H54 (cell line): ENCODE data around the gene GLUL.
"Not testable (repeated sequence)": the region's sequence is repeated elsewhere in the genome, so short reads cannot be mapped to it uniquely, and the experiment has no call there.

Source experiments
- DNase-seq: peaks from one replicate; pipeline ENCODE4 v3.0.0; 2011; ENCODE audit warnings: low spot score, mixed read lengths; ENCODE audit not compliant: insufficient read length
- FAIRE-seq: peaks from 3 replicates; lab custom pipeline; 2011; peaks lifted over from hg19 to GRCh38; lab: Jason Lieb, UNC
- POLR2A ChIP-seq: IDR thresholded peaks from 2 replicates; pipeline ENCODE4 v1.6.1; 2011; ENCODE audit warnings: low read depth, mild to moderate bottlenecking, low read length

The GLUL gene

DNA sequence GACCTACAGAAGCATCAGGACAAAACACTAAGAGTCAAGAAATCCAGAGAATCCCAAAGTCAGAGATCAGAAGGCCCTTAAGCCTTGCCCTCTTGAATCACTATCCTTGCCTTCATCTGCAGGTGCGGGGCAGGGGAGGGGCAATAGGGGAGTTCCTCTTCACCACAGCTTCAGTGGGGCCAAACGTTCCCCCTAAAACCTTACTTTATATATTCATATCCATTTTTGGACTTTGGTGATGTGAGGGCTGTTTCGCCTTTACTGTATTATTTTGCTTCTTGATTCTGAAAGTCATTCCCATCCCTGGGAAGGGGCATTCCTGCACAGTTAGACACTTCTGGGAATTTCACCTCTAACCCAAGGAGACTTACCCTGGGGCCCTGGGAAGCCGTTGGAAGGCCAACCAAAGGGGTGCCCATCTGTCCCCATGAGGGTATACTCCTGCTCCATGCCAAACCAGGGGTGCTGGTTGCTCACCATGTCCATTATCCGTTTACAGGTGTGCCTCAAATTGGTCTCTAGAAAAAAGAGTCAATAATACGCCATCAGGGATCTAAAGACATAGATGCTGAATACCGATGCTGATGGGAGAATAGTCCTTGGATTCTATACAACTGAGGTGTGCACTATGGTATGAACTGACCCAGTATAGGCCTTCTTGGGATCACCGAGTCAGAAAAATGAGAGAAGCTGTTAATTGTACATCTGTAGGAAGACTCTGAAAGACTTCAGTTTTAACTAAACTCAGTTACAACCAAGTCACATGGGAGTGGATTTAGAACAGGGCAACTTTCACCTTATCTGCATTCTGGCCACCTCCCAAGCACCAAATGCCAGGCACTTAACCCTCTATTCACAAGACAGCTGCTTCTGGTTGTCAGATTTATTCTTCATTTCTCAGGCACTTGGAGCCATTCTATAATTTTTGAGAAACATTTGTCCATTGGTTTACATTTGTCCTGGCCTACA lies 5.4 kb downstream of the GLUL start:
- FAIRE-seq (no peak), DNase-seq (no peak)
- no peak for TF ChIP-seq POLR2A

DNA sequence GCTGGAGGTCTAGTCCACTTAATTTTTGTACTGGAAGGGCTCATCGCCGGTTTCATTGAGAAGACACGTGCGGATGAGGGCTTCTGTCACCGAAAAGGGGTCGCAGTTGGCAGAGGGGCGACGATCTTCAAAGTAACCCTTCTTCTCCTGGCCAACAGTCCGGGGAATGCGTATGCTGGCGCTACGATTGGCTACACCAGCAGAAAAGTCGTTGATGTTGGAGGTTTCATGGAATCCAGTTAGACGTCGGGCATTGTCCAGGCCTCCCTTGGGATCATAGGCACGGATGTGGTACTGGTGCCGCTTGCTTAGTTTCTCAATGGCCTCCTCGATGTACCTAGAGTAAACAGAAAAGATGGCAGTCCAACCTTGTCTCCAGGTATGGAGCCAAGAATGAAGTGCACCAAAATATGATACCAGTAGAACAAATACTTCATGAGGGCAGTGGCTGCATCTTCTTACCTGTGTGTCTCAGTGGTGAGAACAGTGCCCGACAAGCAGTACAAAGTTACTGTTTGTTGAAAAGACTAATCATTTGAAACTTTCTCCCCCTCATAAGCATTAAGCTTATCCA lies 7.1 kb downstream of the GLUL start:
- DNase-seq = no peak

DNA sequence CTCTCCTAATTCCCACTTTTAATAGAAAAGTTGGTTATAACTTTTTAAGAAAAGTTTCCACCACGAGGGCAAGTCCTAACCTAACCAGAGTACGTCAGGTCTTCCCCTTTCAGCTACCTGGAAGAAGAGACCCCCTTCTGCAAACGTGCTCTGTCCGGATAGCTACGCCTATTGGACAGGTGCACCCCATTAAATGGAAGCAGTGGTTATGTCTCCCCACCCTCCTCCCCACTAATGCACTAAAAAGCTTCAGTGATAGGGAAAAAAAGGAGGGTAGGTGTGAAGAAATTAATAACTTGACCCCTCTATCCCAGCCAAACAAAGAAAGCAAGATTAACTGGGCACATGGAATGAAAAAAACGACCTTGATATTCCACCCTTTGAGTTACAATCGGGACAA lies 7.7 kb downstream of the GLUL start:
- FAIRE-seq (no peak), DNase-seq (no peak)
- TF ChIP-seq POLR2A = no peak

More for the DNA sequence above, 7.1 kb downstream of the GLUL start:
- no peak for TF ChIP-seq POLR2A
- FAIRE-seq = no peak

GRCh38 chr1:182383037-182383661 lies 8.4 kb downstream of the GLUL start:
- no peak for TF ChIP-seq POLR2A
- DNase-seq = no peak
- no peak for FAIRE-seq

GRCh38 chr1:182381962-182382819 lies 9.4 kb downstream of the GLUL start:
- FAIRE-seq = no peak
- no peak for DNase-seq
- TF ChIP-seq POLR2A = no peak

- FAIRE-seq (no peak), DNase-seq (no peak)
- TF ChIP-seq POLR2A = no peak
Measured at GRCh38 chr1:182380199-182380598, 11.4 kb downstream of the GLUL start.

- not testable (repeated sequence) for FAIRE-seq
Measured at GRCh38 chr1:182379781-182380180, 11.8 kb downstream of the GLUL start.

GRCh38 chr1:182376936-182377574 lies 14.5 kb downstream of the GLUL start:
- FAIRE-seq (no peak), DNase-seq (no peak)
- TF ChIP-seq POLR2A = no peak

More at GRCh38 chr1:182379781-182380180, 11.8 kb downstream of the GLUL start:
- DNase-seq = not testable (repeated sequence)

- FAIRE-seq = no peak
- no peak for TF ChIP-seq POLR2A
- DNase-seq = no peak
Measured at GRCh38 chr1:182374101-182374834, 17.3 kb downstream of the GLUL start.

- DNase-seq (no peak), FAIRE-seq (no peak)
- TF ChIP-seq POLR2A = no peak
Measured at GRCh38 chr1:182370532-182370931, 21.1 kb downstream of the GLUL start.

- FAIRE-seq (no peak), DNase-seq (no peak)
Measured at GRCh38 chr1:182368903-182369302, 22.7 kb downstream of the GLUL start.

DNA sequence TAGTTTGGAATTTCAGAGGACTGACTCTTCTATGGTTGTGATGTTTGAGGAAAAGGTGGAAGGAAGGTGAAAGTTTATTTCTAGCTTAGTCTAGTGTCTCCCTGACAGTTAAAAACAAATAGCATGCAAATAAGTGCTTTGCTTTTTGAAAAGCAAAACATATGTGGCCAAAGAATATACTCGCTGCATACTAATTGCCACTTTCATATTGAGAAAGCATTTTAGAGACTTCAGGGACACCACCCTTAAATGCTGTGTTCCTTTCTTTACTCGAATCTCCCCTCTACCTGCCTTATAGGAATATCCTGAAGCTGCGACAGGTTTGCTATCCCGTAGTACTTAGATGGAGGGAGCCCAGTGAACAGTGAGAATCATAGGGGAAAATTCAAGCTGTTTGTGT lies 23.2 kb downstream of the GLUL start:
- no peak for TF ChIP-seq POLR2A
- DNase-seq (no peak), FAIRE-seq (no peak)

More at GRCh38 chr1:182368903-182369302, 22.7 kb downstream of the GLUL start:
- no peak for TF ChIP-seq POLR2A

DNA sequence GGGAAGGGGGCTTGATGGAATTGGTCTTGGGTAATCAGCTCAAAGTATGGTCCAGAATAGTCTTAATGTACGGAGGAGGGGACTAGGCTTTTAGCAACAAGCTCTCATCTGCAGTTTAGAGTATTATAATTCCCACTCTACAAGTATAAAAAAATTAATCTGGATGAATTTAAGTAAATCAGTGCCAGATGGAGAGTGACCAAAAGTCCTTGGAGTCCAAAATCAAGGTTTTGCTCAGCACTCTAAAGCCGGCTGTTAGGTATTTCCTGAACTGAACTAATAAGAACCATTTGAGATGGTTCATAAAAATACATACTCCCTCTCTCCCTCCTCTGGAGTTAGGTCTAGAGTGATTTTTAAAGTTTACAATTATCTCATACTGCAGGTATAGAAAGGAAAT lies 23.7 kb downstream of the GLUL start:
- TF ChIP-seq POLR2A = no peak
- no peak for DNase-seq
- FAIRE-seq = no peak
